ENCODE results near the gene RASGRP4.

The RASGRP4 gene

DNA sequence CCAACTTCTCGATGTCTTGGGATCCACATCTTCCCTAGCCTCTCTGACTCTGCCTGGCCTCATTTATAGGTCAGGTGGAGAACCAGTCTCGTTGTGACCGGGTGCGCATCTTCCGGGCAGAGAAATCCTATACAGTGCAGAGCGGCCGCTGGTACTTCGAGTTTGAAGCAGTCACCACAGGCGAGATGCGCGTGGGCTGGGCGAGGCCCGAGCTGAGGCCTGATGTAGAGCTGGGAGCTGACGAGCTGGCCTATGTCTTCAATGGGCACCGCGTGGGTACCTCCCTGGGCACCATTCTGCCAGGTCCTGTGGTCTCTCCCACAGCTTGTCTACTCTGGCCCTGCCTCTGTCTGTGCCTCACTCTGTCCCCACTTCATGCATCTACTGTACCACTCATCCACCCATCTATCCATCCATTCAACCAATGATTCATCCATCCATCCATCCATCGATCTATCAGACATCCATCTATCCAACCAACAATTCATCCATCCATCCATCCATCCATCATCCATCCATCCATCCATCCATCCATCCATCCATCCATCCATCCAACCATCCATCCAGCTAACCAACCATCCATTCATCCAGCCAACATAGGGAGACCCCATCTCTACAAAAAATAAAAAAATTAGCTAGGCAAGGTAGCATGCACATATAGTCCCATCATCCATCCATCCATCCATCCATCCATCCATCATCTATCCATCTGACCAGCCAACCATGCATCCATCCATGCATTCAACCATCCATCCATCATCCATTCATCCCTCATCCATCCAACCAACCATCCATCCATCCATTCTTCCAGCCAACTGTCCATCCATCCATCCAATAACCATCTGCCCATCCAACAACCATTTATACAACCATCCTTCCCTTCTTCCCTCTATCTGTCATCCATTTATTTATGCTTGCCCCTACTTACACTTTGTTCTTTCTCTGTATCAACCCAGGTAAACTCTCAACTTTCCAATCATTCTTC lies 41.8 kb upstream of the RASGRP4 start:
- Histone ChIP-seq H3K4me3 (ENCODE audit: low read depth, low read length) (no peak overlapping the region), H3K36me3 (replicated peaks) (no peaks in the 10 kb centered on the region), H3K27me3 (replicated peaks) (no peaks in the 10 kb centered on the region), H3K27ac (no peak overlapping the region)
- in situ Hi-C loops (cut with HindIII; ENCODE audit: low pct_ligation_motif_present, low sequenced_read_pairs) = no loop called here
- no peak for TF ChIP-seq CTCF (IDR thresholded peaks at IDR 0.05; ENCODE audit: low read depth, low read length, missing control alignments)
- no peak for DNase-seq

- H3K4me3 ChIP-seq (ENCODE audit: low read depth, low read length) = no peak overlapping the region
- H3K36me3 ChIP-seq (replicated peaks) = no peaks in the 10 kb centered on the region
- H3K27ac ChIP-seq = no peak overlapping the region
- H3K27me3 ChIP-seq (replicated peaks) = no peaks in the 10 kb centered on the region
- no peak for TF ChIP-seq CTCF (IDR thresholded peaks at IDR 0.05; ENCODE audit: low read depth, low read length, missing control alignments)
- in situ Hi-C loops (cut with HindIII; ENCODE audit: low pct_ligation_motif_present, low sequenced_read_pairs) = no loop called here
- DNase-seq = no peak
Measured at GRCh38 chr19:38466050-38466449, 40.0 kb upstream of the RASGRP4 start.

DNA sequence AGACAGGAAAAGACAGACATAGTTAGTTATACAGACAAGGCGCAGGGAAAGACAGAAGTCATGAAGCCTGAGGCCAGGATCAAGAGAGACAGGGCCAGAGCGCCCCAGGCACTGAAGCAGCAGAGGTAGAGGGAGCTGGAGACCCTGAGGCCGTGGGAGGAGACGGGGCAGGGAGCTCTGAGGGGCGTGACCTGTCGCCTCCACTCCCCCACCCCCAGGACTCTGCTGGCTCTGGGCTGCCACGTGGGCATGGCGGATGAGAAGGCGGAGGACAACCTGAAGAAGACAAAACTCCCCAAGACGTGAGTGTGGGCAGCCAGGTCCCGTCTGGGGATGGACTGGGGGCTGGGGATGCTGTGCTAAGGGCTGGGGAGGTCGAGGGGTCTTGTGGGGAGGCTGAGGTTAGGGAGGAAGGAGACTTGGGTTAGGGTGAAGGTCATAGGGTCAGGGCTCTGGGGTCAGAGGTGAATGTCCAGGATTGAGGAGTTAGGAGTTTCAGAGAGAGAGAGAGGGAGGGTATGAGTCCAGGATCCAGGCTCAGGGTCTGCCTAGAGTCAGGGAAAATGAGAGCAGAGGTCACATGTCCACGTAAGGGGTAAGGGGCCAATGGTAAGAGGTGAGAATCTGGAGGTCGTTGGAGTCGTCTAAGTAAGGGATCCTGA lies 38.5 kb upstream of the RASGRP4 start:
- no peak for TF ChIP-seq CTCF (IDR thresholded peaks at IDR 0.05; ENCODE audit: low read depth, low read length, missing control alignments)
- H3K27ac ChIP-seq = no peak overlapping the region
- H3K4me3 ChIP-seq (ENCODE audit: low read depth, low read length) = no peak overlapping the region
- no peaks in the 10 kb centered on the region for H3K36me3 ChIP-seq (replicated peaks)
- no peaks in the 10 kb centered on the region for H3K27me3 ChIP-seq (replicated peaks)
- no peak for DNase-seq
- in situ Hi-C loops (cut with HindIII; ENCODE audit: low pct_ligation_motif_present, low sequenced_read_pairs) = no loop called here

- Histone ChIP-seq H3K27ac (no peak overlapping the region), H3K27me3 (replicated peaks) (no peaks in the 10 kb centered on the region), H3K4me3 (ENCODE audit: low read depth, low read length) (no peak overlapping the region), H3K36me3 (replicated peaks) (no peaks in the 10 kb centered on the region)
- in situ Hi-C loops (cut with HindIII; ENCODE audit: low pct_ligation_motif_present, low sequenced_read_pairs) = no loop called here
- no peak for DNase-seq
- no peak for TF ChIP-seq CTCF (IDR thresholded peaks at IDR 0.05; ENCODE audit: low read depth, low read length, missing control alignments)
Measured at GRCh38 chr19:38463365-38463764, 37.3 kb upstream of the RASGRP4 start.

DNA sequence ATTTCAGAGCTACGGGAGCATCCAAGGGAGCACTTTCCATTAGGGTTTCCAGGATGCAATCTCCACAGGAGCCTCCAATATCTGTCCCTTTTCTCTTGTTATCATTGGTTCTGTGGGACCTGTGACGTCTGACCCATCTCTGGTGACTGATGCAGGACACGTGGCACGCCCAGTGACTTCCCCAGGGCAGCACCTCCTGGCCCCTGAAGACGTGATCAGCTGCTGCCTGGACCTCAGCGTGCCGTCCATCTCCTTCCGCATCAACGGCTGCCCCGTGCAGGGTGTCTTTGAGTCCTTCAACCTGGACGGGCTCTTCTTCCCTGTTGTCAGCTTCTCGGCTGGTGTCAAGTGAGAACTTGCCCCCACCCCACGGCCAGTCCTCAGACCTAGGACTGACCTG lies 33.0 kb upstream of the RASGRP4 start:
- in situ Hi-C loops (cut with HindIII; ENCODE audit: low pct_ligation_motif_present, low sequenced_read_pairs) = no loop called here
- no peaks in the 10 kb centered on the region for H3K36me3 ChIP-seq (replicated peaks)

More for the DNA sequence above, 33.0 kb upstream of the RASGRP4 start:
- no peak for TF ChIP-seq CTCF (IDR thresholded peaks at IDR 0.05; ENCODE audit: low read depth, low read length, missing control alignments)
- Histone ChIP-seq H3K27ac (no peak overlapping the region), H3K27me3 (replicated peaks) (no peaks in the 10 kb centered on the region), H3K4me3 (ENCODE audit: low read depth, low read length) (no peak overlapping the region)
- DNase-seq = no peak

All from brain microvascular endothelial cell (primary cell).